Osteocyte (in vitro differentiated cells): Measurements from ENCODE around the gene PPM1H. TPM values are rescaled to one million over a fixed set of nuclear protein-coding genes. Genes with fewer than 3 reads are reported as not detected.

Source experiments
- DNase-seq: peaks from one replicate; pipeline ENCODE4 v3.0.0; 2021; ENCODE audit warnings: mixed read lengths; ENCODE audit not compliant: unreplicated experiment; ENCODE audit errors: extremely low spot score
- H3K27ac Mint-ChIP-seq: one replicate; pipeline ENCODE4 v1.8.0; 2021; ENCODE audit warnings: mild to moderate bottlenecking, mixed read lengths; ENCODE audit not compliant: unreplicated experiment
- H3K27me3 Mint-ChIP-seq: one replicate; pipeline ENCODE4 v1.8.0; 2021; ENCODE audit warnings: mixed read lengths; ENCODE audit not compliant: unreplicated experiment
- H3K36me3 Mint-ChIP-seq: one replicate; pipeline ENCODE4 v1.8.0; 2021; ENCODE audit warnings: mixed read lengths; ENCODE audit not compliant: unreplicated experiment
- H3K4me1 Mint-ChIP-seq: one replicate; pipeline ENCODE4 v1.8.0; 2021; ENCODE audit warnings: mixed read lengths; ENCODE audit not compliant: unreplicated experiment
- H3K4me3 Mint-ChIP-seq: one replicate; pipeline ENCODE4 v1.8.0; 2021; ENCODE audit warnings: mild to moderate bottlenecking, moderate library complexity, mixed read lengths; ENCODE audit not compliant: unreplicated experiment
- H3K9me3 Mint-ChIP-seq: one replicate; pipeline ENCODE4 v1.8.0; 2021; ENCODE audit warnings: mixed read lengths; ENCODE audit not compliant: unreplicated experiment
- CTCF ChIP-seq: fragments of 200-600 bp; sonication (generic); IDR thresholded peaks from 2 replicates; pipeline ENCODE4 v1.5.0; 2021; ENCODE audit warnings: antibody characterized with exemption, mild to moderate bottlenecking, moderate library complexity
- total RNA-seq: library from RNA; stranded (reverse); gene quantifications from 2 replicates; pipeline ENCODE4 v1.2.1, GENCODE V29; 2021

Gene PPM1H
- total RNA-seq, 1 donor from 2014 or later, result 60.8 TPM

- peak overlapping the region; percentile 78 for H3K27ac Mint-ChIP-seq
Measured at GRCh38 chr12:62934239-62934798, 631 bp downstream of the PPM1H start.

GRCh38 chr12:62933602-62934238 lies 1.2 kb downstream of the PPM1H start:
- DNase-seq, result no peak
- no peak for TF ChIP-seq CTCF
- Mint-ChIP-seq H3K36me3 (peaks cover 8% of the 10 kb centered on the region), H3K27ac (peak overlapping the region; percentile 78), H3K4me3 (peak overlapping the region; percentile 100), H3K4me1 (peaks cover 49% of the 10 kb centered on the region), H3K27me3 (no peaks in the 10 kb centered on the region), H3K9me3 (no peaks in the 10 kb centered on the region)

More at GRCh38 chr12:62934239-62934798, 631 bp downstream of the PPM1H start:
- peaks cover 8% of the 10 kb centered on the region for H3K36me3 Mint-ChIP-seq
- peak overlapping the region; percentile 100 for H3K4me3 Mint-ChIP-seq
- TF ChIP-seq CTCF, result no peak
- DNase-seq, result no peak
- no peaks in the 10 kb centered on the region for H3K27me3 Mint-ChIP-seq
- no peaks in the 10 kb centered on the region for H3K9me3 Mint-ChIP-seq
- H3K4me1 Mint-ChIP-seq, result peaks cover 44% of the 10 kb centered on the region

- peak overlapping the region; percentile 100 for H3K4me3 Mint-ChIP-seq
- peak overlapping the region; percentile 78 for H3K27ac Mint-ChIP-seq
- H3K36me3 Mint-ChIP-seq, result peaks cover 8% of the 10 kb centered on the region
- H3K9me3 Mint-ChIP-seq, result no peaks in the 10 kb centered on the region
- no peak for DNase-seq
- TF ChIP-seq CTCF, result no peak
- no peaks in the 10 kb centered on the region for H3K27me3 Mint-ChIP-seq
- H3K4me1 Mint-ChIP-seq, result peaks cover 55% of the 10 kb centered on the region
Measured at GRCh38 chr12:62933220-62933601, 1.7 kb downstream of the PPM1H start.

GRCh38 chr12:62931477-62931876 lies 3.5 kb downstream of the PPM1H start:
- no peak for TF ChIP-seq CTCF
- Mint-ChIP-seq H3K36me3 (peaks cover 8% of the 10 kb centered on the region), H3K27ac (peak overlapping the region; percentile 56), H3K27me3 (no peaks in the 10 kb centered on the region), H3K9me3 (no peaks in the 10 kb centered on the region), H3K4me3 (peak overlapping the region; percentile 66), H3K4me1 (peaks cover 60% of the 10 kb centered on the region)
- DNase-seq, result no peak

GRCh38 chr12:62930546-62931425 lies 4.2 kb downstream of the PPM1H start:
- Mint-ChIP-seq H3K4me3 (peak overlapping the region; percentile 47), H3K4me1 (peaks cover 62% of the 10 kb centered on the region), H3K9me3 (no peaks in the 10 kb centered on the region), H3K36me3 (peaks cover 11% of the 10 kb centered on the region), H3K27me3 (no peaks in the 10 kb centered on the region), H3K27ac (peak overlapping the region; percentile 56)
- DNase-seq, result no peak
- TF ChIP-seq CTCF, result no peak
